GM23248 (cell line): ENCODE results near the gene IL1R1. TPM values are rescaled to one million over a fixed set of nuclear protein-coding genes. Genes with fewer than 3 reads are reported as not detected.

Source experiments
- DNase-seq: peaks from one replicate; pipeline ENCODE4 v3.0.0-alpha.2; 2015
- H2AFZ ChIP-seq: fragments of 200-600 bp; sonication (generic); 2 replicates; pipeline ENCODE4 v1.6.1; 2016; ENCODE audit warnings: antibody characterized with exemption
- H3F3A ChIP-seq: fragments of 200-600 bp; sonication (generic); 2 replicates; pipeline ENCODE4 v1.6.1; 2016; ENCODE audit warnings: mild to moderate bottlenecking, antibody characterized with exemption, mixed run types; ENCODE audit not compliant: insufficient read depth
- H3K27ac ChIP-seq: fragments of 200-600 bp; sonication (generic); 2 replicates; pipeline ENCODE4 v1.5.1; 2016; ENCODE audit warnings: mild to moderate bottlenecking
- H3K27me3 ChIP-seq: fragments of 200-600 bp; sonication (generic); replicated peaks from 2 replicates; pipeline ENCODE4 v1.6.1; 2016; ENCODE audit warnings: mild to moderate bottlenecking; ENCODE audit not compliant: insufficient read depth
- H3K36me3 ChIP-seq: fragments of 200-600 bp; sonication (generic); 2 replicates; pipeline ENCODE4 v1.6.1; 2016; ENCODE audit warnings: low read depth, mild to moderate bottlenecking
- H3K4me1 ChIP-seq: fragments of 200-600 bp; sonication (generic); 2 replicates; pipeline ENCODE4 v1.6.1; 2016; ENCODE audit warnings: mild to moderate bottlenecking; ENCODE audit not compliant: insufficient read depth
- H3K4me2 ChIP-seq: fragments of 200-600 bp; sonication (generic); one replicate; pipeline ENCODE4 v1.6.1; 2016; ENCODE audit warnings: mild to moderate bottlenecking; ENCODE audit not compliant: unreplicated experiment
- H3K4me3 ChIP-seq: fragments of 200-600 bp; sonication (generic); 2 replicates; pipeline ENCODE4 v1.5.1; 2016; ENCODE audit warnings: mild to moderate bottlenecking
- H3K79me2 ChIP-seq: fragments of 200-600 bp; sonication (generic); 2 replicates; pipeline ENCODE4 v1.6.1; 2016; ENCODE audit warnings: mild to moderate bottlenecking; ENCODE audit not compliant: insufficient read depth
- H3K9ac ChIP-seq: fragments of 200-600 bp; sonication (generic); 2 replicates; pipeline ENCODE4 v1.6.1; 2016; ENCODE audit warnings: mild to moderate bottlenecking
- H3K9me2 ChIP-seq: fragments of 200-600 bp; sonication (generic); 2 replicates; pipeline ENCODE4 v1.6.1; 2016; ENCODE audit warnings: mixed run types, mild to moderate bottlenecking, moderate library complexity; ENCODE audit not compliant: insufficient read depth
- H3K9me3 ChIP-seq: fragments of 200-600 bp; sonication (generic); one replicate; pipeline ENCODE4 v1.6.1; 2017; ENCODE audit warnings: low read depth
- H4K20me1 ChIP-seq: fragments of 200-600 bp; sonication (generic); 2 replicates; pipeline ENCODE4 v1.6.0; 2016; ENCODE audit not compliant: insufficient read depth
- EZH2 ChIP-seq: fragments of 200-600 bp; sonication (generic); IDR thresholded peaks from 2 replicates; pipeline ENCODE4 v1.6.1; 2018; ENCODE audit warnings: antibody characterized with exemption, mild to moderate bottlenecking; ENCODE audit not compliant: insufficient read depth, poor library complexity, severe bottlenecking
- EZH2phosphoT487 ChIP-seq: fragments of 200-600 bp; sonication (generic); IDR thresholded peaks from 2 replicates; pipeline ENCODE4 v1.6.1; 2018; ENCODE audit warnings: antibody characterized with exemption, moderate library complexity, mild to moderate bottlenecking, low read depth; ENCODE audit not compliant: insufficient read depth
- WGBS, 2 experiments: methylation state at CpG; one replicate each; pipeline ENCODE4 v1.1.6; 2015 to 2017; ENCODE audit warnings: low lambda C conversion rate in 2 of 2, low coverage in 1 of 2; ENCODE audit errors: missing lambda C conversion rate in 2 of 2; 5-methylcytosine and 5-hydroxymethylcytosine counted together
- in situ Hi-C: fragments of 300-500 bp; cut with MboI; formaldehyde crosslinking; loops from 2 replicates; pipeline ENCODE4 v1.15.0; 2020
- polyA plus RNA-seq: library from polyadenylated mRNA; unstranded; fragments of >200 nt; fragmentation: Nextera tagmentation; extraction: Ambion mirVana; gene quantifications from 2 replicates; pipeline ENCODE4 v1.2.1, GENCODE V29; 2016
- total RNA-seq: library from RNA; depleted of rRNA; stranded (reverse); fragments of >200 nt; shearing (Covaris generic); gene quantifications from 2 replicates; pipeline ENCODE4 v1.2.3, GENCODE V29; 2014

The IL1R1 gene
- total and polyA plus RNA-seq, 2 experiments from 2014 or later: 75.4 to 87.9 TPM

DNA sequence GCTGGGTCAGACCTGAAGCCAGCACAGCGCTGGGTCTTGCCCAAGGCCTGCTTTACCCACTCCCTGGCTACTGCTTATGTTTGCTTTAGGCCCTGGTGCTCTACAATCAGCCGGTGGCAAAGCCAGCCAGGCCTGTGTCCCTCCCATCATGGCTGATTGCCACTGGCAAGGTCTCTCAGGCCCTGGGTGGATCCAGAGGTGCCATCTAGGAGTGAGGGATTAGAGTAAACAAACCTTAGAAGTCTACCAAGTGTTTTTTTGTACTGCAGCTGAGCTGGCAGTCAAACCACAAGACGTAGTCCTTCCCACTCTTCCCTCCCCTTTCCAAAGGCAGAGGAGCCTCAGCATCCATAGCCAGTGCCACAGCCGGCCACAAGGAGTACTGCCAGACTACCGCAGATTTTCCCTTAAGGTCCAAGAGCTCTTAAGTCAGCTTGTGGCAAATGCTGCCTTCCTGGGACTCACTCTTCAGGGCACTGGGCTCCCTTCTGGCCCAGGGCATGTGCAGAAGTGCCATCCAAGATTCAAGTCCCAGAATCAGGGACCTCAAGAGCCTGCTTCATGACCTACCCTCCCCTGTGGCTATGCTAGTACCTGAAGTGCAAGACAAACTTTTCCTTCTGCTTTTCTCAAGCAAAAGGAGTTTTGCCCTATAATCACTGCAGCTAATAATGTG is 64.3 kb downstream of the IL1R1 start:
- H3K4me2 ChIP-seq: no peak overlapping the region
- in situ Hi-C loops: no loop called here
- peaks cover 3% of the 10 kb centered on the region for H3K9me3 ChIP-seq
- DNase-seq: peak; percentile 52
- no peaks in the 10 kb centered on the region for H3K27me3 ChIP-seq
- H3K36me3 ChIP-seq: peaks cover 13% of the 10 kb centered on the region; the same call in 1 of the 2 replicates
- H3K9me2 ChIP-seq: no peaks in the 10 kb centered on the region
- H3K27ac ChIP-seq: peak overlapping the region; percentile 41; the same call in 1 of the 2 replicates
- 40 to 57% methylated on average over 5 of the region's 5 CpGs for WGBS, 2 experiments
- no peak overlapping the region for H3K4me3 ChIP-seq
- H3K9ac ChIP-seq: no peak overlapping the region
- no peaks in the 10 kb centered on the region for H4K20me1 ChIP-seq
- no peak overlapping the region for H2AFZ ChIP-seq
- no peaks in the 10 kb centered on the region for H3F3A ChIP-seq
- TF ChIP-seq EZH2: no peak
- no peak for TF ChIP-seq EZH2phosphoT487
- no peaks in the 10 kb centered on the region for H3K79me2 ChIP-seq
- no peaks in the 10 kb centered on the region for H3K4me1 ChIP-seq

DNA sequence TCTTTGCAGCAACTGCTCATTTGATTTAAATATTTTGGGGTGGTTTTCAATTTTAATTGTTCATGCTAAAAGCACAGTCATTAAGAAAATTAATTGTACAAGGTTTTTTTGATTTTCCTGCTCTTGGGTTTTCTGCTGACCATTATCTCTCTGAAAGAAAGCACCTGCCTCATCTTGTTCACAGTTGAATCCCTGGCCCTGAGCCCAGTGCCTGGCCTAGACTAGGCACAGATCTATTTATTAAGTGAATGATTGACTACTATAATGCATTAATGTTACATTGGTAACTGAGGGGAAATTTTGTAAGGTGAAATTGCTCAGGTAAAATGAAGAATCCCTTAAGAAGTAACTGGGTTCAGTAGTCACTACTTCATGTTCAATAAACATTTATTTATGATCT is 66.2 kb downstream of the IL1R1 start:
- in situ Hi-C loops: no loop called here
- Histone ChIP-seq H3K4me3 (no peak overlapping the region), H3K4me1 (no peaks in the 10 kb centered on the region), H3K36me3 (peaks cover 8% of the 10 kb centered on the region; the same call in 1 of the 2 replicates), H4K20me1 (no peaks in the 10 kb centered on the region), H3F3A (no peaks in the 10 kb centered on the region), H3K9me3 (peaks cover 3% of the 10 kb centered on the region), H3K9me2 (no peaks in the 10 kb centered on the region; the same call in 1 of the 2 replicates), H3K79me2 (no peaks in the 10 kb centered on the region), H3K27me3 (no peaks in the 10 kb centered on the region), H3K27ac (no peak overlapping the region), H2AFZ (no peak overlapping the region), H3K4me2 (no peak overlapping the region), H3K9ac (no peak overlapping the region)
- no peak for DNase-seq
- TF ChIP-seq EZH2 (no peak), EZH2phosphoT487 (no peak)

DNA sequence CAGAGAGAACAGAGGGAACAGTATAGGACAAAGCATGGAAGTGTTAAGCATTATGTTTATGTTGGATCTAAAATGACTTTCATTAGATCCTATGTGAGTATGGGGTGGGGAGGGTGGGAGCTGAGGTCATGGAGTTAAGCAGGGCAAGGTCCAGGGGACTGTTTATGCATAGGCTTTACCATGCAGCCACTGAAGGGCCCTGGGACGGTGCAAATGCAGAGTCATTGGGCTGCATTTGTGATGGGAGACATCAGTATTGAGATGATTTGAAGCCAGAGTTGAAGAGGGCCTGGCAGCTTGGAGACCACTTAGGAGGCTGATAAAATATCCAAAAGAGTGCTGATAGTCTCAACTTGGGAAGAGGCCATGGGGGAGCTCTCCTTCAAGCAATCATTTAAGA is 66.9 kb downstream of the IL1R1 start:
- WGBS, 2 experiments: 38 to 50% methylated on average over 1 of the region's 1 CpG
- H3K9ac ChIP-seq: no peak overlapping the region
- TF ChIP-seq EZH2phosphoT487 (no peak), EZH2 (no peak)
- in situ Hi-C loops: no loop called here
- H2AFZ ChIP-seq: no peak overlapping the region
- no peaks in the 10 kb centered on the region; the same call in 1 of the 2 replicates for H3K9me2 ChIP-seq
- no peaks in the 10 kb centered on the region for H3F3A ChIP-seq
- no peak overlapping the region for H3K27ac ChIP-seq
- peaks cover 3% of the 10 kb centered on the region; the same call in 1 of the 2 replicates for H3K36me3 ChIP-seq
- no peak for DNase-seq
- H3K9me3 ChIP-seq: peaks cover 1% of the 10 kb centered on the region
- no peaks in the 10 kb centered on the region for H3K27me3 ChIP-seq
- no peaks in the 10 kb centered on the region for H3K79me2 ChIP-seq
- H3K4me1 ChIP-seq: no peaks in the 10 kb centered on the region
- H3K4me3 ChIP-seq: no peak overlapping the region
- H3K4me2 ChIP-seq: no peak overlapping the region
- no peaks in the 10 kb centered on the region for H4K20me1 ChIP-seq

- in situ Hi-C loops: no loop called here
- H3F3A ChIP-seq: no peaks in the 10 kb centered on the region
- no peaks in the 10 kb centered on the region for H3K4me1 ChIP-seq
- no peak overlapping the region for H3K4me3 ChIP-seq
- H3K27me3 ChIP-seq: no peaks in the 10 kb centered on the region
- no peaks in the 10 kb centered on the region for H4K20me1 ChIP-seq
- H3K9ac ChIP-seq: no peak overlapping the region
- no peak overlapping the region for H3K27ac ChIP-seq
- H3K9me3 ChIP-seq: peaks cover 15% of the 10 kb centered on the region
- H2AFZ ChIP-seq: no peak overlapping the region
- no peaks in the 10 kb centered on the region for H3K79me2 ChIP-seq
- H3K9me2 ChIP-seq: no peaks in the 10 kb centered on the region; the same call in 1 of the 2 replicates
- TF ChIP-seq EZH2 (no peak), EZH2phosphoT487 (no peak)
- no peak overlapping the region for H3K4me2 ChIP-seq
- DNase-seq: no peak
- H3K36me3 ChIP-seq: peaks cover 10% of the 10 kb centered on the region; the same call in 1 of the 2 replicates
Observed at GRCh38 chr2:102217032-102217431, 74.5 kb downstream of the IL1R1 start.
